ENCODE data around the gene PRMT6.

Gene PRMT6

DNA sequence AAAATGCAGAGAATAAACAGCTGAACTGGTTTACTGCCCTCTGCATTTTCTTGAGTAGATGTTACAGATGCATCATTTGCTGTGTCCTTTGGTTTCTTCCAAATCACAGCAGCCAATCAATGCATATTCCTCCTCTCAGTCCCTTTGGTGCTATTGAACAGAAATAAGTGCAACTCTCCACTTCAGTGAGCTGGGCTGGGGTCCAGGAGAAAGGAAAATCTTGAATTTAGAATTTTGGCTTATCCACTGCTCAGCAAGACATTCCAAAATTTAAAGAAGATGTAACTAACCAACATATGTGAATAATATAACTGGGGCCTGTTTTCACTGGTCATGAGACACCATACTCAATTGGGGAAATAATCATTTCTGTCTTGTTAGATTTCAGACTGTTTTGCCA, 39.2 kb downstream of the PRMT6 start:
- no peak for DNase-seq (ENCODE audit: low spot score)

DNA sequence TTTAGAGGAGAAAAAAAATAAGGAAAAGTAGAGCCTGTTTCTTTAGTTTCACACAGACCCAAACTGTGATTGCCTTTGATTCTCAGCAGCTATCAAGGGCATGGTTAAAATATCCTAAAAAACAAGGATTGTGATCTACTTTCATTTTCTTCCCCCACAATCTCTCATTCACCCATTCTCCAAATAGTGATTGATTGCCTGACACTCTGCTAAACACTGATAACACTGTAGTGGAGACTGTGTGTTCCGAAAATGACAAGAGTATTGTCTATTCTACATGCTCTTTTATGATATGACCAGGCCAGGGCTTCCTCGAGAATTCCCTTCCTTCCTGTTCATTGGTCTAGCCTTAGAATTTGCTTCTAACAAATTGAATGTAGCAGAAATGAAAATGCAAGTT, 40.2 kb downstream of the PRMT6 start:
- no peak for DNase-seq (ENCODE audit: low spot score)

DNA sequence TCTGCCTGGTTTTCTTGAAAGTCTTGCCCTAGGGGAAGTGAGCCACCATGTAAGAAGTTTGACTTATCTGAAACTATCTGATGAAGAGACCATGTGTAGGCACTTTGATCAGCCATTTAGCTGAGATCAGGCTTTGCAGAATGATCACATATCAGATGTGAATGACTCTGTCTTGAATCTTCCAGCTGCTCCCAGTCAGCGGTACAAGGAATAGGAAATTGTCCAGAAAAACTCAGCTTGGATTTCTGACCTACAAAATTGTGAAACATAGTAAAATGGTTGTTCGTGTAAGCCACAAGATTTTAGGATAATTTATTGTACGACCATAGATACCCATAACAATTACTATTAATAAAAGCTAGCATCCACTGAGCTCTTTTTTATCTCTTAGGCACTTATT, 42.5 kb downstream of the PRMT6 start:
- DNase-seq (ENCODE audit: low spot score) = no peak

DNA sequence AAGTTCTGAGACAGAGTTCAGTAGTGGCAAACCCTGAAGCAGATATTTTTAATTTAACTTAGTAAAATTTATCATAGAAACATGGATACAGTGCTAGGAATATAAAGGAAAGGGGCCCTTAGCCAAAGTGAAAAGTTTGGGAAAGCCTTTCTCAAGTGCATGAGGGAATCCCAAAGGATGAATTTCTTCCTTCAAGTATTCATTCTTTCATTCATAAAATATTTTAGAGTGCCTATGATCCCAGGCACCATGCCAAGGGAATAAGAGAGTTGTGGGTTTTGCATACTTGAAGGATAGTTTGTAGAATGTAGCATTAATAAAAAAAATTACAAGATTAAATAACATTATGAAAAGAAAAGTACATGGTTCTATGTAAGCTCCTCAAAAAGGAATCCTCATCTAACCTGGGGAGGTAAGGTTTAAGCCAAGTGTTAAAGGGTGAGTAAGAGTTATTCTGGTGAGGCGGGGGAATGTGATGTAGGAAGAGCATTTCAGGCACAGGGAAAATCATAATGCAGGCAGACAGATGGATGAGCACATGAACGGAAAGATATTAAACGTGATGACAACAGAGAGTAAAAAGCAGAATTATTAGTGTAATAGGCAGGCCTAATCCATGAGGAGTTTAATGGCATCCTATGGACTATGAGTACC, 44.0 kb downstream of the PRMT6 start:
- no peak for DNase-seq (ENCODE audit: low spot score)

DNA sequence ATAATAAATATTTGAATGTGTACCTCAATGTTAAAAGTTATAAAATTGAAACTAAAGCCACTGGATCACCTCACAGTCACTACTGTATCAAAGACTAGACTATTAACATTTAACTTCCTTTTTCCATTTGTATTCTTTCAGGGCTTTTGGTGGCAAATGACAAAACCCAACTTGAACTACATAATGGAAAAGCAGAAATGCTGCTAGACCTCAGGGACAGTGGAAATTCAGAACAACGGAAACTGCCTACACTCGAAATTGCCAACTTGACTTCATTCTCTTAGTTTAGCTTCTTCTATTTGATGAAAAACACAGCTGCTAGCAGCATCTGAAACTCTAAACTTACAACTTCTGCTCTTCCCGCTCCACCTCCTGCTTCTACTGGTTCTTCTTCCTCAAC, 49.4 kb downstream of the PRMT6 start:
- DNase-seq (ENCODE audit: low spot score) = no peak

Data from putamen (tissue), 1 donor.